NB4 (cell line): Measurements from ENCODE around the gene PXT1.

Experiments
- DNase-seq: peaks from one replicate; pipeline ENCODE4 v3.0.0; 2010; ENCODE audit warnings: low read depth
- H3K4me3 ChIP-seq: one replicate; pipeline ENCODE4 v1.5.1; 2011; ENCODE audit warnings: mild to moderate bottlenecking, low read depth, low read length, moderate library complexity
- CTCF ChIP-seq: IDR thresholded peaks from one replicate; pipeline ENCODE4 v1.5.1; 2012; ENCODE audit warnings: low read depth, low read length
- MAX ChIP-seq: IDR thresholded peaks from 2 replicates; pipeline ENCODE4 v1.6.1; 2011; ENCODE audit warnings: low read depth, low read length
- MYC ChIP-seq: IDR thresholded peaks from 2 replicates; pipeline ENCODE4 v1.6.1; 2011; ENCODE audit warnings: low read depth, low read length
- POLR2A ChIP-seq: IDR thresholded peaks from 2 replicates; pipeline ENCODE4 v1.6.1; 2011; ENCODE audit warnings: mild to moderate bottlenecking; ENCODE audit not compliant: insufficient read length; ENCODE audit errors: extremely low read depth

The PXT1 gene

GRCh38 chr6:36392621-36393020 lies 50.0 kb downstream of the PXT1 start:
- TF ChIP-seq POLR2A (no peak), CTCF (no peak), MAX (no peak), MYC (no peak)
- no peak for DNase-seq
- H3K4me3 ChIP-seq = no peak overlapping the region

- TF ChIP-seq MAX (no peak), POLR2A (no peak), CTCF (no peak), MYC (no peak)
- no peak overlapping the region for H3K4me3 ChIP-seq
- no peak for DNase-seq
Observed at GRCh38 chr6:36389353-36389752, 53.3 kb downstream of the PXT1 start.

- DNase-seq = peak; percentile 50
- TF ChIP-seq CTCF (no peak), MYC (no peak), POLR2A (no peak), MAX (no peak)
- peak within 1 kb of the TSS; percentile 44 for H3K4me3 ChIP-seq
Observed at GRCh38 chr6:36387440-36388303, 55.0 kb downstream of the PXT1 start, which contains the start of gene ETV7. TSS of gene ETV7 (minus strand) at chr6:36387669. CDS start at chr6:36387541, 128 bp downstream.

- H3K4me3 ChIP-seq = peak overlapping the region; percentile 44
- peak; percentile 19 for DNase-seq
- no peak for TF ChIP-seq CTCF
- no peak for TF ChIP-seq MYC
- no peak for TF ChIP-seq POLR2A
- TF ChIP-seq MAX = no peak
Observed at GRCh38 chr6:36386495-36387439, 55.9 kb downstream of the PXT1 start.

GRCh38 chr6:36384095-36384494 lies 58.6 kb downstream of the PXT1 start:
- DNase-seq = no peak
- H3K4me3 ChIP-seq = no peak overlapping the region
- no peak for TF ChIP-seq POLR2A
- TF ChIP-seq MAX = no peak
- no peak for TF ChIP-seq CTCF
- TF ChIP-seq MYC = no peak
